HG02642 (cell line): Measurements from ENCODE around the gene SESTD1.
A peak's percentile ranks its signal among the peaks of the same experiment; 100 is the strongest.
"Not testable (repeated sequence)": the region's sequence is repeated elsewhere in the genome, so short reads cannot be mapped to it uniquely, and the experiment has no call there.

ENCODE experiments used
- ATAC-seq: cut with Tn5 transposase; IDR thresholded peaks from one replicate; pipeline ENCODE4 v1.9.1; 2021; ENCODE audit warnings: mild to moderate bottlenecking; ENCODE audit not compliant: unreplicated experiment, poor library complexity

Gene SESTD1

DNA sequence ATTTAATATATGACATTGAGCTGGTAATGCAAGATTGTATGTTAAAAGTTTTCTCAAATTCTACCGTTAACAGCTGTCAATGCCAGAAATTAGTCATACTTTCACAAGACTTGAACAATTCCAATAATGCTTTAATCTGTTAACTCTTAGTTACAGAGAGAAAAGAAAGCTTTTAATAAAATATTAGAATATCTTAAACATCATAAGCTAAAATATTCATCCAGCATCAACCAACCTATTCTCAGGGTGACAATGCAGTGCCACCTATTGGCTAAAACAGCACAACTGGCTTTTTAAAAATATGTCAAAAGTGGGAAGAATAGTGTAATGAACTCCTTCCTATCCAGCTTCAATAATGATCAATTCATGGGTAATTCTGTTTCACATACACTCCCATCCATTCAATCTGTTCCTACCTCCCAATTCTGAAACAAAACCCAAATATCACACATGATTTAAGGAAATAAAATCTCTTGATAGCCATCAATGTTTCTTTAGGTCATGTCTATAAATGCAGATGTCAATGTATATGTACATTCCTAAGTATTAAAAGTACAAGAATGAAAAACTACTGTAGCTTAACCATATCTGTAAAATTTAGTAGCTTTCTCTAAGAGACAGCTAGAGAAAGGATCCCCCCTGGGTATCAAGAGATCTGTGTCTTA, 134.9 kb downstream of the SESTD1 start:
- no peak for ATAC-seq

GRCh38 chr2:179125404-179125803, 139.2 kb downstream of the SESTD1 start:
- no peak for ATAC-seq

- ATAC-seq = no peak
These were observed 140.3 kb downstream of the SESTD1 start for GRCh38 chr2:179124282-179124681.

- no peak for ATAC-seq
These were observed 141.4 kb downstream of the SESTD1 start for GRCh38 chr2:179123272-179123662.

DNA sequence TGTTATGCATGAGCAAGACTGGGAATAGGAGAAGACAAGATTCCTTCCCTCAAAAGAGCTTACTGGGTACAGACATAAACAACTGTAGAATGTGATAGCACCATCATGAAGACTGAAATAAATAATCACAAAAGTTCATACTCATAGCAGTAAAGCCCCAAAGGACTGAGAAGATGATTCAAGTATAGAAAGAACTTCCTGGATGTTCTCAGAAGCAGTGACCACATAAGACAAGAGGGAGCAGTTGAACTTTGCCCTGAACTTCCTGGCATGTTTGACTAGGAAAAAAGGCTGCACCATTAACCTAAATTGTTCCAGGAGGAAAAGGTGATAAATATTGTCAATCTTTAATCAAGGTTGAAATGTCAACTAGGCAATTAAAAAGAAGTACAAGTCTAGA, 156.9 kb downstream of the SESTD1 start:
- ATAC-seq = no peak

GRCh38 chr2:179106676-179107428, 157.8 kb downstream of the SESTD1 start:
- peak; percentile 76 for ATAC-seq

GRCh38 chr2:179106342-179106675, 158.3 kb downstream of the SESTD1 start:
- ATAC-seq = peak; percentile 9

GRCh38 chr2:179104736-179105135, 159.9 kb downstream of the SESTD1 start:
- ATAC-seq = no peak

DNA sequence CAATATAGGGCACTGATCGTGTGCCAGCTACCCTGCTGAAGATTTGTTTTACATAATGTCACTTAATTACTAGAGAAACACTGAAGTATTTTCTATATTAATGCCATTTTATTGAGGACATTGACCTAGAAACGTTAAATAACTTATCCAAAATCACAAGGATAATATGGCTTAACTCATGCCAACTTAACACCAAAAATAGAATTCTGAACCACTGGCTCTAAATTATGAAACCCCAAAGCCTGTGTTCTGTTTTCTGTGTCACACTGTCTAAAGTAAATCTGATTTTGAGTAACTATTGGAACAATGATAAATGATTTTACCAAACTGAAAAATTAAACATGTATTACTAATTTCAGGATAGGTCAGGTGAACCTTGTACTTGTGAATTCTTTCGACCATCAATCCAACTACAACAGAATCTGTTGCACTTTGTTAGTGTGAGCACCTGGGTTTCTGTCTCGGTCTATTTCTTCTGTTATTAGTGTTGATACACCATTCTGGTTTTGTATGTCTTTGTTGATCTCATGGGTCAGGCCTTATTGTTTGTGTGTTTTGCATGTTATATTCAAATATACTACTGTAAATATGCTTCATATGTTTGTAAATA, 166.4 kb downstream of the SESTD1 start:
- no peak for ATAC-seq

DNA sequence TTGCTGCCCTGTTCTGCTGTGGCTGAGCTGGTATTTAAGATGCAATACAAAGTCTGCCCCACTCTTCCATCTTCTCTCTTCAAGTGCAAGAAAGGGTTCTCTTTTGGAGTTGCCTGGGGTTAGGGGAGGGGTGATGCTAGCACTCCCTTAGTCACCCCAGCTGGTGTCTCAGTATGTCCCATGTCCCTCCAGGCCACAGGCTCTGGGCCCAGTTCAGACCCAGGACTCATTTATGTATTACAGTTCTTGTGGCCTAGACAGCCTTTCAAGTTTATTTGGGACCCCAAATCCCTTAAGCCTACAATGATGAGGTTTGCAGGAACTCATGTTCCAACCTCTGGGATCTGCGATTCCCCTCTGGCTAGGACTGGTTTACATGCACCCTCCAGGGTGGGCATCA, 167.5 kb downstream of the SESTD1 start:
- ATAC-seq = no peak

GRCh38 chr2:179096090-179096489, 168.5 kb downstream of the SESTD1 start:
- peak; percentile 98 for ATAC-seq

- ATAC-seq = not testable (repeated sequence)
These were observed 171.7 kb downstream of the SESTD1 start for GRCh38 chr2:179092912-179093311.

DNA sequence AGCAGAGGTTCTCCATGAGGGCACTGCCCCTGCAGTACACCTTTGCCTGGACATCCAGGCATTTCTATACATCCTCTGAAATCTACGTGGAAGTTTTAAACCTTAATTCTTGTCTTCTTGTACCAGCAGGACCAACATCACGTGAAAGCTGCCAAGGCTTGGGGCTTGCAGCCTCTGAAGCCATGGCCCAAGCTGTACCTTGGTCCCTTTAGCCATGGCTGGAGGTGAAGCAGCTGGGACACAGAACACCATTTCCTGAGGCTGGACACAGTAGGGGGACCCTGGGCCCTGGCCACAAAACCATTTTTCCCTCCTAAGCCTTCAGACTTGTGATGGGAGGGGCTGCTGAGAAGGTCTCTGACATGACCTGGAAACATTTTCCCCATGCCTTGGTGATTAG, 181.9 kb downstream of the SESTD1 start:
- no peak for ATAC-seq

DNA sequence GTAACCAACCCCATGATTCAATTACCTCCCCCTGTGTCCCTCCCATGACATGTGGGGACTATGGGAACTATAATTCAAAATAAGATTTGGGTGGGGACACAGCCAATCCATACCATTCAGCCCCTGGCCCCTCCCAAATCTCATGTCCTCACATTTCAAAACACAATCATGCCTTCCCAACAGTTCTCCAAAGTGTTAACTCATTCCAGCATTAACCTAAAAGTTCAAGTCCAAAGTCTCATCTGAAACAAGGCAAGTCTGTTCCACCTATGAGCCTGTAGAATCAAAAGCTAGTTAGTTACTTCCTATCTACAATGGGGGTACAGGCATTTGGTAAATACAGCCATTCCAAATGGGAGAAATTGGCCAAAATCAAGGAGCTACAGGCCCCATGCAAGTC, 182.7 kb downstream of the SESTD1 start:
- ATAC-seq = no peak

DNA sequence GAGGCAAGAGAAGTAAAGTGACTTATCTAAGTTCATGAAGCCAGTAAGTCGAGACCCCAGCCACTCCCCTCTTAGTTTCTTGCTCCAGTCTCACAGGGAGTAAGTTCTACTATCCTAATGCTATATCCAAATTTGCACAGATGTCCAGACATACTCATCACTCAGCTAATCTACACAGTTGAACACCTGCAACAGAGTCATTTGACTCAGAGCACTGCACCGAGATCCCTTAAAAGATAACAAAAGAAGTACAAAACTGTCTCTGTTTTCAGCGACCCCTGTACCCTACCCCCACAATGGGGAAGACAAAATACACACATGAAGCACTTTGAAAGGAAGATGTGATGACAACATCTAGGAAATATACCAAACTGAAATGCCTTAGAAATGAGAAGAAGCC, 192.1 kb downstream of the SESTD1 start:
- no peak for ATAC-seq

- no peak for ATAC-seq
These were observed 192.7 kb downstream of the SESTD1 start for GRCh38 chr2:179071810-179072355.

DNA sequence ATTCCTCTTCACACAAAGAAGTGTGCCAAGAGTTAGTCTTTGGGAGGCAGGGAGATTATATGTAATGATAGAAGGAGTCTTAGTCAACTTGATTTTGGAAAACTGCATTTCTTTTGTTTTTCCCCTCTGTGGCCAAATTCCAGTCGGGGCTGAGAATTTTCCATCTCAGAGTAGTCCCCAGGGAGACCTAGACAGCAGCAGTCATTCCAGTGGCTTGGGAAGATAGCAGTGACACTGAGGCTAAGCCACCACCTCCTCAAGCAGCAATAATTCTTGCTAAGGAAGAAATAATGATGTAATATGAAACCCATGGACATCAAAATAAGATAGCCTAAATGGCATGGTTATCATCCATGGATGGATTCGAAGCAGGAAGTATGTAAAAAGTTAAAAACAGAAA, 193.7 kb downstream of the SESTD1 start:
- no peak for ATAC-seq

- ATAC-seq = no peak
These were observed 194.9 kb downstream of the SESTD1 start for GRCh38 chr2:179069685-179070084.

- ATAC-seq = no peak
These were observed 195.5 kb downstream of the SESTD1 start for GRCh38 chr2:179068991-179069643.

DNA sequence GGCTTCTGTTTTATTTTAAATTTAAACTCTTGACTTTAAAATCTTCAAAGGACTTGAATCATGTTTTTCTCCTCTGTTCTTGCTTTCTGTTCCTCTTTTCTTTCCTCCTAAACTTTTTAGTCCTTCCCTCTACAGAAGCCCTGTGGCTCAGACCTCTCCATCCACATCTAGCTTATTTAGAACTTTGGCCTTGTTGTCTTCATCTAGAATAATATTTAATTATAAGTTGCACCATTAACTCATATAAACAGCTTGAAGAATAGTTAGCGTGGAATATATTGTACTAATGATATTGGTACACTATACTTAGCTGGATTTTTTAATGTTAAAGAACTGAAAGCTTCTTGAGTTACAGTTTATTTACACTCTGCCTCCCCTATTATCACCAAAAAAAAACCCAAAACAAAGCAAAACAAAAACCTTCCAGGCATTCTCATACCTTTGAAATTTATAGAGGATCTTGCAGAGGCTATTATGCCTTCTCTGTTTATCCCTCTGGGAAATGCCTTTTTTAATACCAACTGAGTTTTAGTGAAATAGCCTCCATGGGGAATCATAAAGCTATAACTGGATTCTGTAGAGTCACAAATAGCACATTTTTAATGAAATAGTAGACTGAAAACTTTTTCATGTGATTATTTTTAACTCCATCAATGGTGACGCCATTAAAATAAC, 205.5 kb downstream of the SESTD1 start:
- ATAC-seq = peak; percentile 74
